HCT116 (cell line): ENCODE measurements around the gene SLIT1. TPM values are rescaled to one million over a fixed set of nuclear protein-coding genes. Genes with fewer than 3 reads are reported as not detected.

Experiments used
- ATAC-seq: fragments of 200-7000 bp; cut with Tn5 transposase; 2 replicates; pipeline ENCODE4 v1.9.1; 2020; ENCODE audit warnings: mild to moderate bottlenecking, moderate library complexity
- BruUV-seq: library from RNA; stranded (reverse); fragments of 400-500 nt; replicated peaks from 2 replicates; lab custom pipeline; 2021; lab: Mats Ljungman, UMichigan
- CTCF ChIA-PET: fragments of 300-600 bp; sonication (Branson Sonifier 250); formaldehyde crosslinking; loops from one replicate; lab custom pipeline; 2021; ENCODE audit warnings: antibody characterized with exemption; lab: Charles Lee
- POLR2A ChIA-PET: fragments of 300-600, 350-600 bp; sonication (Branson Sonifier 250); formaldehyde crosslinking; loops from one replicate; lab custom pipeline; 2021; ENCODE audit warnings: antibody characterized with exemption; lab: Charles Lee
- RAD21 ChIA-PET, 2 experiments: fragments of 300-600 bp; sonication (Branson Sonifier 250); formaldehyde crosslinking; loops; one replicate each; lab custom pipeline; 2023; ENCODE audit warnings: low total read pairs in 2 of 2; ENCODE audit not compliant: uncharacterized antibody in 2 of 2, unreplicated experiment in 2 of 2, low non-redundant PET in 1 of 2; lab: Charles Lee
- DNase-seq: peaks from one replicate; pipeline ENCODE4 v3.0.0-alpha.2; 2010; ENCODE audit warnings: low read depth, low spot score
- H2AFZ ChIP-seq: fragments of 200-600 bp; shearing (Covaris generic), sonication (generic); 2 replicates; pipeline ENCODE4 v1.6.1; 2017; ENCODE audit warnings: low read depth, mixed run types, mixed read lengths, antibody characterized with exemption, low read length; ENCODE audit not compliant: poor library complexity, severe bottlenecking
- H3K27ac ChIP-seq: 2 replicates; pipeline ENCODE4 v1.5.1; 2012; ENCODE audit warnings: low read depth, low read length
- H3K27me3 ChIP-seq: fragments of 200-600 bp; sonication (generic); 2 replicates; pipeline ENCODE4 v1.6.1; 2016; ENCODE audit warnings: mixed run types, low read length, mixed read lengths; ENCODE audit not compliant: insufficient read depth
- H3K36me3 ChIP-seq, 2 experiments: fragments of 200-500 bp in 1 of 2; fragments of 200-600 bp in 1 of 2; sonication (Bioruptor generic) in 1 of 2; sonication (generic) in 1 of 2; 2 replicates each; pipeline versions ENCODE4 v1.5.1 to v1.6.1; 2014 to 2016; ENCODE audit warnings: low read length in 2 of 2, inconsistent platforms in 1 of 2, mixed read lengths in 1 of 2, mixed run types in 1 of 2; ENCODE audit not compliant: insufficient read depth in 2 of 2, control insufficient read depth in 1 of 2
- H3K4me1 ChIP-seq, 2 experiments: fragments of 200-600 bp in 1 of 2; sonication (generic) in 1 of 2; 2 replicates each; pipeline versions ENCODE4 v1.5.1 to v1.6.1; 2012 to 2017; ENCODE audit warnings: low read length in 2 of 2, inconsistent platforms in 1 of 2, mild to moderate bottlenecking in 1 of 2, mixed read lengths in 1 of 2, mixed run types in 1 of 2, moderate library complexity in 1 of 2; ENCODE audit not compliant: insufficient read depth in 2 of 2, control insufficient read depth in 1 of 2
- H3K4me2 ChIP-seq: fragments of 200-600 bp; sonication (generic); 2 replicates; pipeline ENCODE4 v1.6.1; 2017; ENCODE audit warnings: mixed run types, low read length, mixed read lengths
- H3K4me3 ChIP-seq, 2 experiments: fragments of 200-600 bp in 1 of 2; sonication (generic) in 1 of 2; replicated peaks in 1 of 2; 2 replicates each; pipeline ENCODE4 v1.5.1; 2011 to 2016; ENCODE audit warnings: low read length in 2 of 2, control low read depth in 1 of 2, low read depth in 1 of 2, mild to moderate bottlenecking in 1 of 2, mixed read lengths in 1 of 2, mixed run types in 1 of 2
- H3K79me2 ChIP-seq: fragments of 200-600 bp; sonication (generic); 2 replicates; pipeline ENCODE4 v1.6.1; 2017; ENCODE audit warnings: mild to moderate bottlenecking, mixed run types, low read length, moderate library complexity, mixed read lengths; ENCODE audit not compliant: insufficient read depth
- H3K9ac ChIP-seq: fragments of 200-600 bp; sonication (generic); 2 replicates; pipeline ENCODE4 v1.6.1; 2016; ENCODE audit warnings: low read length, mixed read lengths
- H3K9me2 ChIP-seq: fragments of 200-600 bp; sonication (generic), shearing (Covaris generic); 2 replicates; pipeline ENCODE4 v1.6.1; 2017; ENCODE audit warnings: mixed run types, mild to moderate bottlenecking, moderate library complexity; ENCODE audit not compliant: insufficient read depth
- H3K9me3 ChIP-seq, 2 experiments: fragments of 200-500 bp in 1 of 2; fragments of 200-600 bp in 1 of 2; sonication (Bioruptor generic) in 1 of 2; sonication (generic) in 1 of 2; 2 replicates each; pipeline ENCODE4 v1.6.1; 2014 to 2017; ENCODE audit warnings: low read length in 2 of 2, mixed read lengths in 2 of 2, inconsistent platforms in 1 of 2, low read depth in 1 of 2, mild to moderate bottlenecking in 1 of 2, mixed run types in 1 of 2, moderate library complexity in 1 of 2; ENCODE audit not compliant: control insufficient read depth in 1 of 2, insufficient read depth in 1 of 2
- H4K20me1 ChIP-seq: fragments of 200-600 bp; sonication (generic), shearing (Covaris generic); 2 replicates; pipeline ENCODE4 v1.6.1; 2017; ENCODE audit warnings: mixed run types, mild to moderate bottlenecking, moderate library complexity; ENCODE audit not compliant: insufficient read depth
- CBX3 ChIP-seq: IDR thresholded peaks from 2 replicates; pipeline ENCODE4 v1.6.1; 2012; ENCODE audit warnings: low read depth
- POLR2AphosphoS5 ChIP-seq: IDR thresholded peaks from 2 replicates; pipeline ENCODE4 v1.6.1; 2011; ENCODE audit warnings: mild to moderate bottlenecking, low read depth, low read length, moderate library complexity
- SIN3A ChIP-seq: IDR thresholded peaks from 2 replicates; pipeline ENCODE4 v1.6.1; 2012; ENCODE audit warnings: low read depth
- SRF ChIP-seq: IDR thresholded peaks from 2 replicates; pipeline ENCODE4 v1.6.1; 2012; ENCODE audit warnings: low read depth
- TCF7L2 ChIP-seq: IDR thresholded peaks from 2 replicates; pipeline ENCODE4 v1.7.0; 2011; ENCODE audit warnings: borderline replicate concordance, inconsistent platforms; ENCODE audit not compliant: insufficient read depth, insufficient read length; ENCODE audit errors: extremely low read depth
- ZNF274 ChIP-seq: fragments of 200-500 bp; sonication (Bioruptor generic); IDR thresholded peaks from 2 replicates; pipeline ENCODE4 v1.6.1; 2014; ENCODE audit warnings: mild to moderate bottlenecking, low read depth, low read length, inconsistent platforms
- intact Hi-C: fragments of 100-400 bp; cut with micrococcal nuclease; formaldehyde crosslinking; loops from 2 replicates; pipeline ENCODE4 v1.10.0; 2022
- total RNA-seq: library from RNA; stranded (reverse); gene quantifications from one replicate; pipeline ENCODE4 v1.2.1, GENCODE V29; 2021; ENCODE audit not compliant: unreplicated experiment
- TF ChIP-seq, protein P1 (sequence below): IDR thresholded peaks from 2 replicates; pipeline ENCODE4 v1.6.1; 2012
- TF ChIP-seq, protein P2 (sequence below): IDR thresholded peaks from 2 replicates; pipeline ENCODE4 v1.6.1; 2011; ENCODE audit warnings: mild to moderate bottlenecking, low read length, moderate library complexity; ENCODE audit not compliant: insufficient replicate concordance; ENCODE audit errors: extremely low read depth
- TF ChIP-seq, protein P3 (sequence below): IDR thresholded peaks from 2 replicates; pipeline ENCODE4 v1.6.1; 2012

SLIT1 gene
- total RNA-seq, 1 experiment from 2014 or later: 0.42 TPM

GRCh38 chr10:97129666-97130065, 56.1 kb downstream of the SLIT1 start:
- RAD21 ChIA-PET: no interaction called here
- no peak overlapping the region for H3K4me2 ChIP-seq

DNA sequence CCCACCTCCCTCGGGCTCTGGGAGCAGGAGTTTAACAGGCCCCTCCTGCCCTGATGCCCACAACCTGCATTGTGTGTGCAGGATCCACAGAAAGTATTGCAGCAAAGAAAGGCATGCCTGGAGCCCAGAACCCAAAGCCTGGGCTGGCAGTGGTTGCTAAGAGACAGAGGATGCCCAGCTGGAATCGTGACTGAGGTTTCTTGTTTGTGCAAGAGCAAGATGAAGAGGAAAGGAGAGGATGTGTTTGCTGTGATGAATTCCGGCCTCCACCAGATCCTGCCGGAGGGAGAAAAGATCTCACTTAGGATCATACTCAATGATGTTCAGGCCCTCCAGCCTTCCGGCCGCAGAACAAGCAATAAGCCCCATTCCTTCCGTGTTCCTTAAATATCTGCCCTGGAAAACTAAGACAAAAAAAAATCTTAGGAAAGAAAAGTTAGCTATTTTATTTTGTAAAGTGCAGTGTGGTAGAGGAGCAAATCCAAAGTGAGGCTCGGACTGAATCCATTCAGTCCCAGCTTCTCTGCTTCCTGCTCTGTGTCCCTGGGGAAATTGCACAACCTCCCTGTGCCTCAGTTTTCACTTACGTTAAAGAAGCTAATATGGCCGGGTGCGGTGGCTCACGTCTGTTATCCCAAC, 57.1 kb downstream of the SLIT1 start:
- H3K4me1 ChIP-seq: no peaks in the 10 kb centered on the region
- no peak for TF ChIP-seq SRF
- no peak for TF ChIP-seq POLR2AphosphoS5
- no peak for TF ChIP-seq SIN3A
- TF ChIP-seq, protein P1, sequence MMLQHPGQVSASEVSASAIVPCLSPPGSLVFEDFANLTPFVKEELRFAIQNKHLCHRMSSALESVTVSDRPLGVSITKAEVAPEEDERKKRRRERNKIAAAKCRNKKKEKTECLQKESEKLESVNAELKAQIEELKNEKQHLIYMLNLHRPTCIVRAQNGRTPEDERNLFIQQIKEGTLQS: no peak
- TF ChIP-seq TCF7L2: no peak
- TF ChIP-seq, protein P2, sequence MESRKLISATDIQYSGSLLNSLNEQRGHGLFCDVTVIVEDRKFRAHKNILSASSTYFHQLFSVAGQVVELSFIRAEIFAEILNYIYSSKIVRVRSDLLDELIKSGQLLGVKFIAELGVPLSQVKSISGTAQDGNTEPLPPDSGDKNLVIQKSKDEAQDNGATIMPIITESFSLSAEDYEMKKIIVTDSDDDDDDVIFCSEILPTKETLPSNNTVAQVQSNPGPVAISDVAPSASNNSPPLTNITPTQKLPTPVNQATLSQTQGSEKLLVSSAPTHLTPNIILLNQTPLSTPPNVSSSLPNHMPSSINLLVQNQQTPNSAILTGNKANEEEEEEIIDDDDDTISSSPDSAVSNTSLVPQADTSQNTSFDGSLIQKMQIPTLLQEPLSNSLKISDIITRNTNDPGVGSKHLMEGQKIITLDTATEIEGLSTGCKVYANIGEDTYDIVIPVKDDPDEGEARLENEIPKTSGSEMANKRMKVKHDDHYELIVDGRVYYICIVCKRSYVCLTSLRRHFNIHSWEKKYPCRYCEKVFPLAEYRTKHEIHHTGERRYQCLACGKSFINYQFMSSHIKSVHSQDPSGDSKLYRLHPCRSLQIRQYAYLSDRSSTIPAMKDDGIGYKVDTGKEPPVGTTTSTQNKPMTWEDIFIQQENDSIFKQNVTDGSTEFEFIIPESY: no peak
- no peak for TF ChIP-seq ZNF274
- TF ChIP-seq, protein P3, sequence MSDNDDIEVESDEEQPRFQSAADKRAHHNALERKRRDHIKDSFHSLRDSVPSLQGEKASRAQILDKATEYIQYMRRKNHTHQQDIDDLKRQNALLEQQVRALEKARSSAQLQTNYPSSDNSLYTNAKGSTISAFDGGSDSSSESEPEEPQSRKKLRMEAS: no peak
- BruUV-seq: no TSS peak
- POLR2A ChIA-PET: no interaction called here
- RAD21 ChIA-PET: no interaction called here
- ATAC-seq: no peak
- H3K79me2 ChIP-seq: no peaks in the 10 kb centered on the region
- H3K27ac ChIP-seq: no peak overlapping the region
- H3K4me2 ChIP-seq: no peak overlapping the region
- CTCF ChIA-PET: no interaction called here
- peaks cover 9% of the 10 kb centered on the region for H3K27me3 ChIP-seq
- no peak overlapping the region for H2AFZ ChIP-seq
- H3K9ac ChIP-seq: no peak overlapping the region
- H3K4me3 ChIP-seq: no peak overlapping the region
- no peaks in the 10 kb centered on the region for H4K20me1 ChIP-seq
- H3K9me3 ChIP-seq: no peaks in the 10 kb centered on the region
- no peaks in the 10 kb centered on the region for H3K36me3 ChIP-seq
- DNase-seq: no peak
- intact Hi-C loops: no loop called here
- no peaks in the 10 kb centered on the region for H3K9me2 ChIP-seq

More at GRCh38 chr10:97129666-97130065, 56.1 kb downstream of the SLIT1 start:
- no peaks in the 10 kb centered on the region for H3K79me2 ChIP-seq
- H2AFZ ChIP-seq: no peak overlapping the region
- intact Hi-C loops: no loop called here
- POLR2A ChIA-PET: no interaction called here
- CTCF ChIA-PET: no interaction called here
- 0 out of 2 replicates have a peak, but pooled peaks cover 4% of the 10 kb centered on the region for H3K27me3 ChIP-seq
- ATAC-seq: no peak
- no peaks in the 10 kb centered on the region for H3K36me3 ChIP-seq
- H3K27ac ChIP-seq: no peak overlapping the region
- H4K20me1 ChIP-seq: no peaks in the 10 kb centered on the region
- no peak for TF ChIP-seq CBX3
- H3K4me3 ChIP-seq: no peak overlapping the region
- no peaks in the 10 kb centered on the region for H3K9me2 ChIP-seq
- no peak for DNase-seq
- no peak overlapping the region for H3K9ac ChIP-seq
- H3K4me1 ChIP-seq: no peaks in the 10 kb centered on the region
- BruUV-seq: no TSS peak
- no peaks in the 10 kb centered on the region for H3K9me3 ChIP-seq
